Adipose tissue (tissue), 3 donors: ENCODE results near the gene AP3M1. TPM values are rescaled to one million over a fixed set of nuclear protein-coding genes. Genes with fewer than 3 reads are reported as not detected.
"Not testable (repeated sequence)": the region's sequence is repeated elsewhere in the genome, so short reads cannot be mapped to it uniquely, and the experiment has no call there.

Source experiments
- H3K27ac ChIP-seq: one replicate; pipeline ENCODE4 v1.5.1; 2013; ENCODE audit warnings: low read depth, low read length
- WGBS, 3 donors: extraction: QIAGEN DNeasy Blood & Tissue Kit; methylation state at CpG; one replicate each; pipeline ENCODE4 v1.1.7; 2013; 5-methylcytosine and 5-hydroxymethylcytosine counted together
- polyA plus RNA-seq, 3 donors: library from polyadenylated mRNA; stranded (reverse); fragments of 200-250 nt; gene quantifications; one replicate each; pipeline ENCODE4 v1.2.3, GENCODE V29; 2013
- donor health status: healthy with polysubstance abuse.
- donor health status: Bipolar disorder and iron deficiency.
- donor health status: healthy.

Gene AP3M1
- polyA plus RNA-seq, 3 donors = 11.2 to 20.2 (median 13.2) TPM

- 58 to 65% (median 62%) methylated on average over 2 of the region's 2 CpGs for WGBS, 3 donors
- no peak overlapping the region for H3K27ac ChIP-seq
Observed at GRCh38 chr10:74165530-74165901, 14.9 kb upstream of the AP3M1 start.

- H3K27ac ChIP-seq = no peak overlapping the region
- WGBS, 3 donors = 58 to 69% (median 64%) methylated on average over 6 of the region's 6 CpGs
Observed at GRCh38 chr10:74164716-74165529, 14.3 kb upstream of the AP3M1 start.

- WGBS, 3 donors = 65 to 76% (median 69%) methylated on average over 3 of the region's 3 CpGs
- no peak overlapping the region for H3K27ac ChIP-seq
Observed at GRCh38 chr10:74163319-74164068, 12.9 kb upstream of the AP3M1 start.

- WGBS, 3 donors = 95 to 100% (median 99%) methylated on average over 3 of the region's 3 CpGs
- no peak overlapping the region for H3K27ac ChIP-seq
Observed at GRCh38 chr10:74160013-74160412, 9.4 kb upstream of the AP3M1 start.

- 9 to 28% (median 22%) methylated on average over 2 of the region's 2 CpGs for WGBS, 3 donors
- H3K27ac ChIP-seq = no peak overlapping the region
Observed at GRCh38 chr10:74156919-74157289, 6.3 kb upstream of the AP3M1 start.

GRCh38 chr10:74153676-74154075 lies 3.0 kb upstream of the AP3M1 start:
- WGBS, 3 donors = 56 to 78% (median 66%) methylated on average over 4 of the region's 4 CpGs
- no peak overlapping the region for H3K27ac ChIP-seq

GRCh38 chr10:74153123-74153522 lies 2.5 kb upstream of the AP3M1 start:
- H3K27ac ChIP-seq = no peak overlapping the region
- 48 to 64% (median 51%) methylated on average over 4 of the region's 4 CpGs for WGBS, 3 donors

GRCh38 chr10:74151879-74152722 lies 1.5 kb upstream of the AP3M1 start:
- H3K27ac ChIP-seq = no peak overlapping the region
- WGBS, 3 donors = 8 to 29% (median 25%) methylated on average over 5 of the region's 5 CpGs

- H3K27ac ChIP-seq = no peak within 1 kb of the TSS
- 0 to 1% (median 0%) methylated on average over 51 to 57 of the region's 57 CpGs for WGBS, 3 donors
Observed at GRCh38 chr10:74150990-74151878, 606 bp upstream of the AP3M1 start, which contains the start of gene ADK. TSS of gene ADK (plus strand) at chr10:74151221. CDS start at chr10:74151279, 58 bp downstream.

DNA sequence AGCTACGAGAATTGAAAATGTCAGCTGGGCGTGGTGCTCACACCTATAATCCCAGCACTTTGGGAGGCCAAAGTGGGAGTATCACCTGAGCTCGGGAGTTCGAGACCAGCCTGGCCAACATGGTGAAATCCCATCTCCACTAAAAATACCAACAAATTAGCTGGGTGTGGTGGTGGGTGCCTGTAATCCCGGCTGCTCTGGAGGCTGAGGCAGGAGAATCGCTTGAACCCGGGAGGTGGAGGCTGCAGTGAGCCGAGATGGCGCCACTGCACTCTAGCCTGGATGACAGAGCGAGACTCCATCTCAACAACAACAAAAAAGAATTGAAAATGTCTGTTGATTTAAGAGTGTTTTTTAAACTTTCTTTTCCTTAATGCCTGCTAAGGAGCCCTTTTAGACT lies 3.6 kb downstream of the AP3M1 start:
- 97 to 99% (median 98%) methylated on average over 10 of the region's 10 CpGs for WGBS, 3 donors
- H3K27ac ChIP-seq = not testable (repeated sequence)

DNA sequence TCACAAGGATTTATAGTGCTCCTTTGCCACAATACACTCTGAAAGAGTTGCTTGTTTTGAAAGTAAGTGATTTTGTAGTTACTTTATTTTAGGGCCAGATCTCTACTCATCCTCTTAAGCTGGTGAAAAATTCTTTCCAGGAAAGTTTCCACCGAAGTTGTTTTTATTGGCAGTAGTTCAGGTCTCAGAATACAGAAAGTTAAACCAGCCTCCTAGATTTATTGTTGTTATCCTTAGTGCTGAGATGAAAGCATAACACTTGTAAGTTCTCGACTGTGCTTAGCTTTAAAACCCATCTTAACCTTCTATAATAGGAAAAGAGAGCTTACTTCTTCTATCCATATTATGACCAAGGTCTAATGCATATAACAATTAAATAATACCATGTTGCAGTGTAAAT lies 5.5 kb downstream of the AP3M1 start:
- 13 to 32% (median 20%) methylated on average over 2 of the region's 2 CpGs for WGBS, 3 donors
- no peak overlapping the region for H3K27ac ChIP-seq

GRCh38 chr10:74140553-74140952 lies 10.1 kb downstream of the AP3M1 start:
- WGBS, 3 donors = 27 to 57% (median 53%) methylated on average over 2 of the region's 2 CpGs
- no peak overlapping the region for H3K27ac ChIP-seq

- no peak overlapping the region for H3K27ac ChIP-seq
- WGBS, 3 donors = 94 to 96% (median 95%) methylated on average over 18 of the region's 18 CpGs
Observed at GRCh38 chr10:74139981-74140380, 10.6 kb downstream of the AP3M1 start.

DNA sequence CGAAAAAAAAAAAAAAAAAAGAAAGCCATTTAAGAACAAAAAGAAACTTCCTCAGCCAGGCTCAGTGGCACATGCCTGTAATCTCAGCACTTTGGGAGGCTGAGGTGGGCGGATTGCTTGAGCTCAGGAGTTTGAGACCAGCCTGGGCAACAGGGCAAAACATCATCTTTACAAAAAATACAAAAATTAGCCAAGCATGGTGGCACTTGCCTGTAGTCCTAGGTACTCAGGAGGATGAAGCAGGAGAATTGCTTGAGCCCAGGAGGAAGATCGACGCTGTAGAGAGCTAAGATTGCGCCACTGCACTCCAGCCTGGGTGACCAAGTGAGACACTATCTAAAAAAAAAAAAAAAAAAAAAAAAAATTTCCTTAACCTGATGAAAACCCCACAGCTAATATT lies 12.0 kb downstream of the AP3M1 start:
- whole genome bisulfite sequencing, 3 donors = 76 to 97% (median 81%) methylated on average over 5 of the region's 5 CpGs

GRCh38 chr10:74137992-74138391 lies 12.6 kb downstream of the AP3M1 start:
- no peak overlapping the region for H3K27ac ChIP-seq
- WGBS, 3 donors = 93 to 95% (median 95%) methylated on average over 5 of the region's 5 CpGs

More for the DNA sequence above, 12.0 kb downstream of the AP3M1 start:
- H3K27ac ChIP-seq = not testable (repeated sequence)

GRCh38 chr10:74135452-74135851 lies 15.2 kb downstream of the AP3M1 start:
- WGBS, 3 donors = 77 to 94% (median 92%) methylated on average over 3 of the region's 3 CpGs
- no peak overlapping the region for H3K27ac ChIP-seq

DNA sequence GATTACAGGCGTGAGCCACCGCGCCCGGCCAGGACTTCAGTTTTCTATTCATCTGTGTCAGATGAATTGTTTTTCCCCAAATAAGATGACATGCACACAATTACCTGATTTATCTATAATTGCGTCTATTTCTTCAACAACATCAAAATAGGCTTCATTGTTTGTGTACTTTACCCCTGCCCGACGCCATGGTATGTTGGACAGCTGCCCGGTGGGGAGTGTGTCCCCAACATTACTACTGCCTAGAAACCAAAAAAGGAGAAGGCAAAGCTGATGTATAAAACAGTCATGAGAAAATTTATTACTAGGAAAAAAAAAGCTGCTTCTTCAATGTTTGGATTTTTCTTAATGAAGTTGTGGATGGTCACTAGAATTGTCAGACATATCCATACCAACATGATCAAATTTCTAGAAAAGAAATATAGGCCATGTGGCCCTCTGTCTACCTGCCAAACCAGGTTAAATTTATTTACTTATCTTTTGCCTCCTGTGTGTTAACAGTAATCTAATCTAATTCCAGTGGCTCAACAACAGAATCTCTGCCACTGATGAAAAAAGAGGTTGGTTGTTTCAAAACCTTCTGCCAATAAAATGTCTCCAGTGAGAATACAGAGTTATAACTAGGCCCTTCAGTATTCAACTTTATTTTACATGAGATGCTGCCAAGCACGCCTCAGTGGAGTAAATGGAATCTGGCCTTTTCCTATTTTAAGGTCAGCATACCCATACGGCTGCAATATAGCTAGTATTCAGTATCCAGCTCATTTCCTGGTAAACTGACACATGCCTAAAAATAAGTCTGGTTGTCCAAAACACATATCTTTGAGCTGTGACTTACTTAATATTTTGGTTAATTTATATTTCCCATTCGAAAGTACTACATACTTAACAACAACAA lies 16.5 kb downstream of the AP3M1 start:
- H3K27ac ChIP-seq = no peak overlapping the region
- 57 to 91% (median 83%) methylated on average over 11 of the region's 11 CpGs for WGBS, 3 donors
